GM19324 (cell line): ENCODE measurements around the gene KRTAP10-9.
"Not testable (repeated sequence)": the region's sequence is repeated elsewhere in the genome, so short reads cannot be mapped to it uniquely, and the experiment has no call there.

ENCODE experiments used
- ATAC-seq: cut with Tn5 transposase; IDR thresholded peaks from one replicate; pipeline ENCODE4 v1.9.1; 2021; ENCODE audit warnings: mild to moderate bottlenecking, moderate library complexity; ENCODE audit not compliant: unreplicated experiment, low FRiP score

KRTAP10-9 gene

DNA sequence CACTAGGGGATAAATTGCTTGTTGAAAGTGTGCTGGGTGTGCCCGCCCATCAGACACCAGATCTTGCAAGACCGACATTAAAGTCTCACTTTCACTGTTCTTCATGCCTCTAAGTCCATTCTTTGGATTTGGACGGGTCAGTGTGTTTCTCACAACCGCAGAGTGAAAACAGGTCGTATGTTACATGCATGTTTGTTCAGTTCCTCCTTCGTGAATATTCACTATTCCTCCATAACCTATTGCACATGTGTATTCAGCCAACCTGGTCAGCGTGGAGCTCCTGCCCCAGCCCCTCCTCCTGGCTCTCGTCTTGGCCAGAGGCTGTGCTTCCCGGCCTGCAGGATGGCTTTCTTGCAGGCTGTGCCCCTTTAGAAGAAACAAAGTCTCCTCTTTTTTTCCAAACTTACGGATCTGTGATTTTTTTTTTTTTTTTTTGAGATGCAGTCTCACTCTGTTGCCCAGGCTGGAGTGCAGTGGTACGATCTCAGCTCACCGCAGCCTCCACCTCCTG, 32.4 kb upstream of the KRTAP10-9 start:
- no peak for ATAC-seq

DNA sequence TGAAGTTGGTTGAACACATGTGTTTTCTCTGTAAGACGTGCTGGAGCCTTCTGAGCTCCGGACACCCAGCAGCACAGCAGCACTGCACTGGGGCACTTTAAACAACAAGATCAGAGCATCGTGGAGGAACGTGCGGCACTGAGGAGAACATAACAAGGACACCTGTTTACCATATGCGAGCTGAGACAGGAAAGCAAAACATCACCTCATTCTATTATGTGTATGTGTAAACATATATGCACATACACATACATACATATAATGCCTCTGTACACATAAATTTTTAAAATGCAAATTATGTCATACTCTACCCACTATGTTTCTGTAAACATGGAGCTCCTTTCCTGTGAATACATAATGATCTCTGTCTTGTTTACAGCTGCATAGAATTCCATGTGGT, 31.4 kb upstream of the KRTAP10-9 start:
- no peak for ATAC-seq

DNA sequence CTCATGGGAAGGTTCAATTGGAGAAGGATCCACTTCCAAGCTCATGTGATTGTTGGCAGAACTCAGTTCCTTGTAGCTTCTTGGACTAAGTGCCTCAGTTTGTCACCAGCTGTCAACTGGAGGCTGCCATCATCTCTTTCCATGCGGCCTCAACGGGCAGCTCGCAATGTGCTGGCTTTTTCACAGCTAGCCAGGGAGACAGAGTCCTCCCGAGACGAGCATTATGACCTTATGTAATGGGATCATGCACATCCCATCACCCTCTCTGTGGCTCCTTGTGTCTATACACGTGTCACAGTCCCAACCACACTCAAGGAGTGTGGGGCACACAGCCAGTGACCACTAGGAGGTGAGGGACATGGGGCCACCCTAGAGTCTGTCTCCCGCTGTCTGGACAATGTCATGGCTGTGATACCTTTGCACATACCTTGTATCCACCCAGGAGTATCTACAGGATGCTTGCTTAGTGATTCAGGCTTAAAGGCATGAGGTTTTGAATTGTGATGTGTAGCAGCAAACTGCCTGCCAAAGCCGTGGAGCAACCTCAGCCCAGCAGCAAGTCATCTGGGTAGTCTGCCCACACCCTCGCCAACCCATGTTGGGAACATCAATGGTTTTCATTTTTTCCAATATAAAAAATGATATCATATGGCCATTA, 30.7 kb upstream of the KRTAP10-9 start:
- no peak for ATAC-seq

DNA sequence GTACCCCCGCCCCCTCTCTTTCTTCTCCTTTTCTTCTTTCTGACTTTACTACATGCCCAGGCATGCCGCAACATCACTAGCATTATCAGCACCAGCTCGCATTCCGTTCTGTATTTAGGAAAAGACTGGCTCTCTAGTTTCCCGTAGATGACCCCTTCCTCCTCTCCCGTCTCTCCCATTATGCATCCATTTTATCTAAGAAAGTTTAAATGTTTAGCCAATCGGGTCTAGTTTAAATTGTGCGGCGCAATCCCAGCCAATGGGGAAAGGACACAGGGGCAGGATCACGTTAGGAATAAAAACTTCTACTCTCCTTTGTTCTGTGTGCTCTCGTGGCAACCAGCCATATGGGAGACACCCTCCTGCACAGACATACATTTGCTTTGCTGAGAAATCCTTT, 28.8 kb upstream of the KRTAP10-9 start:
- no peak for ATAC-seq

DNA sequence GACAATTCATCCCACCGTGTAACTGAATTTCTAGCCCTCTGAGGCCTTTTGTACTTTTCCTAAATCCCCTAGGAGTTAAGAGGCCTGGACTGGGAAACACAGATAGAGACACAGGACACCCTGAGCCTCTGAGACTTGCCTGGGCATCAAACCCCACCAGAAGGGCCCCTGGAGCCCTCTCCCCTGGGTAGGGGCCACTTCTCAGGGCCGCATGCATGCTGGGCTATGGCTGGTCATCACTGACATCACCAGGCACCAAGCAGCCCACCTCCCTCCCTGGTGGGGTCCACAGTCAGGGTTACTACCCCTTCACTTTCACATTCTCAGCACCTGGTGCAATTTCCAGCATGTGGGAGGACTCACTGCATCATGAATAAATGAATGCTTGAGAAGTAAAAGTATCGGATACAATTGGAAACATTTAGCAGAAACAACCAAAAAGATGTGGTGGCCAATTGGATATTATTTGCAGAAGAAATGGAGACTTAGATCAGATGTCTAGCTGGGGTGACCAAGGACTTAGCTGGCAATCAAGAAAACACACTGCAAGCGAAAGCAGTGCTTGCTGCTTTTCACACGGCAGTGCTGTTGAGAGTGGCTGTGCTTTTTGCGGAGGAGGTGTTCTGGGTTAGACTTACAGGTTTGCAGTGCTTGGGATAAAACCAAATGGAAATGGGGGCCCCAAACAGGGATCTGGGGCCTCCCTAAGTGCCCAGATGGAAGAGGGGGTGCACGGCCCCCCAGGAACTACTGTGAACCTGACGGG, 27.4 kb upstream of the KRTAP10-9 start:
- no peak for ATAC-seq

DNA sequence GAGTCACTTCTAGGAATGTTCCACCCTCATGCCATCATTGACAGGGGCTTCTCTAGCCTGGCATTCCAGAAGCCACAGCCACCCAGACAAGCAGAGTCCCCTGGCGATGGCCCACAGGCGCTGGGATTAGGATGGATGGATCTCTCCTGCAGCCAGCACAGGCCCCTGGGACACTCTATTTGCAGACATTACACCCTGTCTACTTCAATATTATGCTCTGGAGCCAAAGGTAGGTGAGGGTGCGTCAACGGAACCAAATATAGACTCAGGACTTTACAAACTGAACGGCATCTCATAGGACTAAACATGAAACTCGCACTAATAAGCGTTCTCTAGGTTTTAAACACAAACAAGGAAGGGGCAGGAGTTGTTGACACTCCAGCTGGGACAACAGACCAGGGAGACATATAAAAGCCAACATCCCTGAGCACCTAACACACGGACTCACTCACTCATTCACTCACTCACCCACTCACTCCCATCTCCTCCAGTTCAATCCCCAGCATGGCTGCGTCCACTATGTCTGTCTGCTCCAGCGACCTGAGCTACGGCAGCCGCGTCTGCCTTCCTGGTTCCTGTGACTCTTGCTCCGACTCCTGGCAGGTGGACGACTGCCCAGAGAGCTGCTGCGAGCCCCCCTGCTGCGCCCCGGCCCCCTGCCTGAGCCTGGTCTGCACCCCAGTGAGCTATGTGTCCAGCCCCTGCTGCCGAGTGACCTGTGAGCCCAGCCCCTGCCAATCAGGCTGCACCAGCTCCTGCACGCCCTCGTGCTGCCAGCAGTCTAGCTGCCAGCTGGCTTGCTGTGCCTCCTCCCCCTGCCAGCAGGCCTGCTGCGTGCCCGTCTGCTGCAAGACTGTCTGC, 26.5 kb upstream of the KRTAP10-9 start, which contains the start of gene KRTAP10-7:
TSS of gene KRTAP10-7 (plus strand) at position 480 of the 861 bp plus-strand sequence. CDS start at position 505, 25 bp downstream.
- not testable (repeated sequence) for ATAC-seq

DNA sequence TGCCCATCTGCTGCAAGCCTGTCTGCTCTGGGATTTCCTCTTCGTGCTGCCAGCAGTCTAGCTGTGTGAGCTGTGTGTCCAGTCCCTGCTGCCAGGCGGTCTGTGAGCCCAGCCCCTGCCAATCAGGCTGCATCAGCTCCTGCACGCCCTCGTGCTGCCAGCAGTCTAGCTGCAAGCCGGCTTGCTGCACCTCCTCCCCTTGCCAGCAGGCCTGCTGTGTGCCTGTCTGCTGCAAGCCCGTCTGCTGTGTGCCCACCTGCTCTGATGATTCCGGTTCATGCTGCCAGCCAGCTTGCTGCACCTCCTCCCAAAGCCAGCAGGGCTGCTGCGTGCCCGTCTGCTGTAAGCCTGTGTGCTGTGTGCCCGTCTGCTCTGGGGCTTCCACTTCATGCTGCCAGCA, 25.8 kb upstream of the KRTAP10-9 start:
- not testable (repeated sequence) for ATAC-seq

DNA sequence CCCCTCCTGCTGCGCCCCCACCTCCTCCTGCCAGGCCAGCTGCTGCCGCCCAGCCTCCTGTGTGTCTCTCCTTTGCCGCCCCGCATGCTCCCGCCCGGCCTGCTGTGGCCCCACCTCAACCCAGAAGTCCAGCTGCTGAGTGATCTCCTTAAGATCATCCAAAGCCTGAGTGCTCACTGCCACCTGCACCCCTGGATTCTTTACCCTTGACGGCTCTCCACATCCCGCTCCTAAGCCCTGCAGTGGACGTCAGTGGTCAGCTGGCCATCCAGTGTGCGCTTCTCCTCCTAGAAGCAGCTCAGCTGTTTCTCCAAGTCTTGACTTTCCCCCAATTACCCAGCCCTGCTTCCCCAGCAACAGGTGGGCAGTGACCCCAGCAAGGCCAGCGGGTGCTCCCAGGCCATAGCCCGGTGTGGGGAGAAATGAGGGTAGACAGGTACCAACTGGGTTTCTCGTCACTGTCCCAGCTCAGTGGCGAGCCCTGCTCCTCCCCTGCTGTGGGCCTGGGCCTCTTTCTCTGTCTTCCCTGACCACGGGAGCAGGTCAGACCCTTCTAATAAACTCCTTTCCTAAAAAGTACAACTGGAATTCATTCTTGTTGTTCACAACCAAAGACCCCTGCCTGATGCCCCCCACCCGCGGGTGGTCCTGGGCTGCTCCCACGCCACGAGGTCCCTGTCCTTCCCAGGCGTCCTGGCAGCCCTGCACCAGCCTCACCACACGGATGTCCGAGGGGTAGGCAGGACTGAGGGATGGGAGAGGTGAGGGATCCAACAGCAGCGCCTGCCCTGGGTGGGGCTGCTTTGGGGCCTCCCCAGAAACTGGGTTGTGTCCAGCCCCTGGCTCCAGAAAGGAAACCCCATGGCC, 25.1 kb upstream of the KRTAP10-9 start:
- ATAC-seq: no peak

DNA sequence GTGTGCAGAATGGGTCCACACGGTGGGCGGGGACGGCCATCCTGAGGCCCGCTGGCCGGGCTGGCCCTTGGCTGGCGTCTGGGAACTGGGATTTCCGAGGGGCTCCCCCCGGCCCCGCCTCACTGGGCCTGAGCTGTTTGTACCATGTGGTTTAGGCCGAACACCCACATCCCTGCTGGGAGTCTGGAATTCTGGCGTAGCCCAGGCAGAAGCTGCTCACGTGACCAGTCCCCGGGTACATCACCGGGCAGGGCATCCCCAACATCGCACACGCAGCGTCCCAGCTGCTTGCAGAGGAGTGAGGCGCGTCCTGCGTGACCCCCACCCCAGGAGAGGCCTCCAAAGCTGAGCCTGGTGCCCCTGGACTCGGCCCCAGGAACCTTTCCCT, 24.4 kb upstream of the KRTAP10-9 start:
- no peak for ATAC-seq

DNA sequence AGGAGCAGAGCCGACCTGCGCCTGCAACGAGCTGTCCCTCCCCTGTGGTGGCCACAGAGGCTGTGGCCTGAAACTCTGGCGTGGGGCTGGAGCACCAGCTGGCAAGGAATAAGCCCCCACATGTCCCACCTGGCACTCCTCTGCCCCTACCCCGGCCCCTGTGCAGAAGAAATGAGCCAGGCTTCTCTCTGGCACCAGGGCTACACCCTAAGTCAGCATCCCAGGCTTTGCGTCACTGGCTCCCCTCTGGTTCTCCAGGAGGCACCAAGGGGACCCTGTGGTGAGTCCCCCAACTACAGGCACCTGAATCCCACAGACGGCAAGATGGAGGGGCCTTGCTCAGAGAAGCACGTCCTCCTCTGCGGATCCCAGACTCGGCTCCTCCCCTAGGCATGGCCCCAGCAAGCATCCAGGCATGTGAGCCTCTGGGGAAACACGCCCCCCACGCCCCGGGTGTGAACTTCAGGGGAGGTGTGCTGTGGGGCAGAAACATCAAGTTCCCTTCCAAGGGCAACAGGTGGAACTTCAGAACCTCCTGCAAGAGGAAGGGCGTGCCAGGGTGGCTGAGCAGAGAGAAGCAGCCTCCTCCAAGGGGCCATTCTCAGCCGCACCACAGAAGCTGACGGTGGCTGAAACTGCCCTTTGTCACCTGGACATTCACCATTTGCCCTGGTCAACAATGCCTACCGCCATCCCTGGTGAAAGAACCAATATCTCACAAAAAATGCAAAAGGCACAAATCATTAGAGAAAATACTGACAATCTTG, 23.6 kb upstream of the KRTAP10-9 start:
- ATAC-seq: no peak

DNA sequence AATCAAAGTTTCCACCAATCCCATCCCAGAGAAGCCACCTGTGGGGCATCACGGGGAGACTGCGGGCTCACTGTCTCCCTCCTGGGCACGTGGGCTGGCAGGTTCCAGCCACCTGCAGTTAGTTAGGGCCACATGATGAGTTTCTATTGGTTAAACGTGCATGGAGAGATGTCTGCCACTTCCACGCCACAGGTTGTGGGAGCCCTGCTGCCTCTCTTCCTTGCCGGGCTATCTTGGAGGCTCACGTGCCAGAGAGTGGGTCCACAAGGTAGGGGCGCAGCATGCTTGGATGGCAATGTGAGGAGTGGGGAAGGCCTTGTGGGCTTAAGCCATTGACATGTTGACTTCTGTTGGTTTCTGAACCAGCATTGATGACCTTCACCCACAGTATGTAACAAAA, 23.0 kb upstream of the KRTAP10-9 start:
- no peak for ATAC-seq

DNA sequence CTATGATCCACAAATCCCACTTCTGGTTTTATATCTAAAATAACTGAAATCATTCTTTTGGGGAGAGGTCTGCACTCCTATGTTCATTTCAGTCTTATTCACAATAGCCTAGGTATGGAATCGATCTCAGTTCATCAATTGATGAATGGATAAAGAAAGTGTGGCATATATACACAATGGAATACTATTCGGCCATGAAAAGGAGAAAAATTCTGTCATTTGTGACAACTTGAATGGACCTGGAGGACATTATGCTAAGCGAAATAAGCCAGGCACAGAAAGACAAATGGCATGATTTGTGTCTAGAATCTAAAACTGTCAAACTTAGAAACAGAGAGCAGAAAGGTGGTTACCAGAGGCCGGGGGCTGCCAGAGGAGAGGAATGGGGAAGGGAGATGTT, 20.4 kb upstream of the KRTAP10-9 start:
- no peak for ATAC-seq

DNA sequence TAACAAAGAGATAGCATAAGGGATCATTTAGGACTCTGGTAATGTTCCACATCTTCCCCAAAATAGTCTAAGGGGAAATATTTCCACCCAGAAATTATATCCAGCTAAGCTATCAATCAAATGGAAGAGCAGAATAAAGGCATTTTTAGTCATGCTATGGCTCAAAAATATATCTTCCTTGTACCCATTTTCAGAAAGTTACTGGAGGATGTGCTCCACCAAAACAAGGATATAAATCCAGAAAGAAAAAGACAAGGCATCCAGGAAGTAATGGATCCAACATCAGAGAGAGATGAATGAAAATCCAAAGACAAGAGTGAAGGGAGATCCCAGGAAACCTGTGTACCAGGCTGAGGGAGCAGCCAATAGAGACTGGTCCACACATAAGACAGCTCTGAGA, 17.7 kb upstream of the KRTAP10-9 start:
- ATAC-seq: no peak

DNA sequence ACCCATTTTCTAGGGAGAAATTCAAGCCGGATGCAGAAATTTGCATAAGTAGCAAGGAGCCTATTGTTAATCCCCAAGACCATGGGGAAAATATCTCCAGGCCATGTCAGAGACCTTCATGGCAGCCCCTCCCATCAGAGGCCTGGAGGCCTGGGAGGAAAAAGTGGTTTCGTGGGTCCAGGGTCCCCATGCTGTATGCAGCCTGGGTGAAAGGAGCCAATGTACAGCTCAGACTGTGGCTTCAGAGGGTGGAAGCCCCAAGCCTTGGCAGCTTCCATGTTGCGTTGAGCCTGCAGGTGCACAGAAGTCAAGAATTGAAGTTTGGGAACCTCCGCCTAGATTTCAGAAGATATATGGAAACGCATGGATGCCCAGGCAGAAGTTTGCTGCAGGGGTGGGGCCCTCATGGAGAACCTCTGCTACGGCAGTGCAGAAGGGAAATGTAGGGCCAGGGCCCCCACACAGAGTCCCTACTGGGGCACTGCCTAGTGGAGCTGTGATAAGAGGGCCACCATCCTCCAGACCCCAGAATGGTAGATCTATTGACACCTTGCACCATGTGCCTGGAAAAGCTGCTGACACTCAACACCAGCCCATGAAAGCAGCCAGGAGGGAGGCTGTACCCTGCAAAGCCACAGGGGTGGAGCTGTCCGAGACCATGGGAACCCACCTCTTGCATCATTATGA, 16.6 kb upstream of the KRTAP10-9 start:
- not testable (repeated sequence) for ATAC-seq

DNA sequence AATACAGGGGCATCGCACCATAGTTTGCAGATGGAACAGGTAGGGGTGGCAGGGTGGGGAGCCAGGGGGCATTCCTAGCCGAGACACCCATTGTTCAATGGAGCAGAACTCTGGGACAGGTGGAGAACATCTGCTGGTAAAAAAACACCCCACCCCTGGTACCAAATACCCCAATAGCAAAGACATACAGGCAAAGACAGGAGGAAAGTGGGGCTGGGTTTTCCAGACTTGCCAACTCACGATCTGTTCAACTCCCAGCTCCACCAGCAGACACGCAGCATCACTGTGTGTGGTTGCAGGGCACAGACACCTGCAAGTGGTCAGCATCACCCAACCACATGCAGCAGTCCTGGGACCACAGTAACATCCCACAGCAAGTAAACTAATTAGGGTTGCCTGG, 15.3 kb upstream of the KRTAP10-9 start:
- no peak for ATAC-seq

DNA sequence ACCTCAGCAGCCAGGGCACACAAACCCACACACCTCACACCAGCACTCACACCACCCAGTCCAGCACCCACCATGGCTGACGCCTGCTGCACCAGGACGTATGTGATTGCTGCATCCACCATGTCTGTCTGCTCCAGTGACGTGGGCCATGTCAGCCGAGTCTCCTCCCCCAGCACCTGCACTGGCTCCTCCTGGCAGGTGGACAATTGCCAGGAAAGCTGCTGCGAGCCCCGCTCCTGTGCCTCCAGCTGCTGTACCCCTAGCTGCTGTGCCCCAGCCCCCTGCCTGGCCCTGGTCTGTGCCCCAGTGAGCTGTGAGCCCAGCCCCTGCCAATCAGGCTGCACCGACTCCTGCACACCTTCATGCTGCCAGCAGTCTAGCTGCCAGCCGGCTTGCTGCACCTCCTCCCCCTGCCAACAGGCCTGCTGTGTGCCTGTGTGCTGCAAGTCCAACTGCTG, 14.8 kb upstream of the KRTAP10-9 start, which contains the start of gene KRTAP10-8:
TSS of gene KRTAP10-8 (plus strand) at position 51 of the 458 bp plus-strand sequence. CDS start at position 73, 22 bp downstream.
- no peak for ATAC-seq

DNA sequence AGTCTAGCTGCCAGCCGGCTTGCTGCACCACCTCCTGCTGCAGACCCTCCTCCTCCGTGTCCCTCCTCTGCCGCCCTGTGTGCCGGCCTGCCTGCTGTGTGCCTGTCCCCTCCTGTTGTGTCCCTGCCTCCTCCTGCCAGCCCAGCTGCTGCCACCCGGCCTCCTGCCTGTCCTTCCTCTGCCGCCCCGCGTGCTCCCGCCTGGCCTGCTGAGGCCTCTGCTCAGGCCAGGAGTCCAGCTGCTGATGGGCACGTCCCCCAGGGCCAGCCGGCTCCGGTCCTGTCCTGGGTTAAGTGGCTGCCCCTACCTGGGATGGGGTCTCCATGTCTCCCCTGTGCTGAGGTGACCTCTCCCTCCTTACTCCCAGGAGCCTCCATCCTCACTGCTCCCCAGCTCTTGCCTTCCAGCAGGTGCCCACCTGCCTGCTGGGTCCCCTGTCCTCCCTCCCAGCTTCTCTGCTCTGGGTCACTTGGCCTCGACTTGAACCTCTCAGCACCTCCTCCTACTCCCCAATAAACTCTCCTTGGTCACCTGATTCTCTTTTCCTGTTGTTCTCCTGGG, 14.1 kb upstream of the KRTAP10-9 start:
- no peak for ATAC-seq
